T-helper 1 cell treated with Interleukin-12 subunit alpha and Interleukin-12 subunit beta and Interleukin-4 antibody, amounts not matched to agents 30 ng/mL and 1 ng/mL, for 36 hours (primary cell): ENCODE data around the gene MARVELD1. TPM values are rescaled to one million over a fixed set of nuclear protein-coding genes. Genes with fewer than 3 reads are reported as not detected.
"Not testable (repeated sequence)": the region's sequence is repeated elsewhere in the genome, so short reads cannot be mapped to it uniquely, and the experiment has no call there.

ENCODE experiments used
- intact Hi-C: fragments of 100-400 bp; cut with micrococcal nuclease; formaldehyde crosslinking; loops from one replicate; pipeline ENCODE4 v1.15.1; 2024
- total RNA-seq: library from RNA; stranded (reverse); gene quantifications from 2 replicates; pipeline ENCODE4 v1.2.3, GENCODE V29; 2022

Gene MARVELD1
- total RNA-seq, 1 donor from 2014 or later = 2.7 TPM

- intact Hi-C loops = loop anchor here (5.0 kb wide), 2 partner anchors 242 to 857 kb away; partner anchors contain the start of genes EXOSC1, LCOR and ZDHHC16
Measured at GRCh38 chr10:97689559-97690020, 23.9 kb upstream of the MARVELD1 start.

- intact Hi-C loops = no loop called here
Measured at GRCh38 chr10:97690133-97690532, 23.4 kb upstream of the MARVELD1 start.

GRCh38 chr10:97698072-97698655 is 15.4 kb upstream of the MARVELD1 start:
- intact Hi-C loops = not testable (repeated sequence)

- intact Hi-C loops = loop anchor here (1.0 to 5.0 kb wide), 7 partner anchors 14 to 345 kb away; partner anchors contain the start of genes AVPI1 and ZFYVE27
Measured at GRCh38 chr10:97701438-97702069, 12.0 kb upstream of the MARVELD1 start.

DNA sequence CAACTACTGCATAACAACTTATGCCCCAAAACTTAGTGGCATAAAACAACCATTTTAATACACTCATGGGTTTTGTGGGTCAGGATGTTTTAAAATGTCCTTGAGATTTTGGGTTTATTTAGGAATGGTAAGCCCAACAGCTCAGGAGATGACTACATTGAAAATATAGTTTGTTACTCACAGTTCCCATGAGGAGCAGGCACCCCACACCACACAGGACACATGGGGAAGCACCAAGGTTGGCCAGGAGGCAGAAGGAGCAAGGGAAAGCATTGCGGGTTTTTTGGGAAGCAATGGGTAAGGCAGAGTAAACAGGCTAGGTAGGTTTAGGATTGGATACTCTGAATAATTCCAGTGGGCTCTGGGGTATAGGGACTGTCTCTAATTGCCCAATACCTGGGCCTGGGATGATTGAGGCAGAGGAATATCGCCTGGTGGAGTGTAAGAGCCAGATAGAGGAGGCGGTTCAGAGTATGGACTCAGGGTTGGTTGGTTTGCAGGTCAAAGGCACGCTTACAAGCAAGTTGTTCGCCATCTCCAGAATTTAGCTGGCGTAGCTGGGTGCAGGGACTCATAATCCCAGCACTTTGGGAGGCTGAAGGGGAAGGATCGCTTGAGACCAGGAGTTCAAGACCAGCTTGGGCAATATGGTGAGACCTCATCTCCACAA is 10.0 kb upstream of the MARVELD1 start:
- intact Hi-C loops = loop anchor here (5.0 kb wide), 1 partner anchor 324 kb away; no protein-coding TSS in a partner anchor

GRCh38 chr10:97704341-97704740 is 9.2 kb upstream of the MARVELD1 start:
- intact Hi-C loops = loop anchor here (5.0 kb wide), 1 partner anchor 323 kb away; no protein-coding TSS in a partner anchor

- intact Hi-C loops = no loop called here
Measured at GRCh38 chr10:97705006-97705670, 8.4 kb upstream of the MARVELD1 start.

GRCh38 chr10:97707134-97707861 is 6.2 kb upstream of the MARVELD1 start:
- intact Hi-C loops = no loop called here

- intact Hi-C loops = no loop called here
Measured at GRCh38 chr10:97708167-97708566, 5.4 kb upstream of the MARVELD1 start.

DNA sequence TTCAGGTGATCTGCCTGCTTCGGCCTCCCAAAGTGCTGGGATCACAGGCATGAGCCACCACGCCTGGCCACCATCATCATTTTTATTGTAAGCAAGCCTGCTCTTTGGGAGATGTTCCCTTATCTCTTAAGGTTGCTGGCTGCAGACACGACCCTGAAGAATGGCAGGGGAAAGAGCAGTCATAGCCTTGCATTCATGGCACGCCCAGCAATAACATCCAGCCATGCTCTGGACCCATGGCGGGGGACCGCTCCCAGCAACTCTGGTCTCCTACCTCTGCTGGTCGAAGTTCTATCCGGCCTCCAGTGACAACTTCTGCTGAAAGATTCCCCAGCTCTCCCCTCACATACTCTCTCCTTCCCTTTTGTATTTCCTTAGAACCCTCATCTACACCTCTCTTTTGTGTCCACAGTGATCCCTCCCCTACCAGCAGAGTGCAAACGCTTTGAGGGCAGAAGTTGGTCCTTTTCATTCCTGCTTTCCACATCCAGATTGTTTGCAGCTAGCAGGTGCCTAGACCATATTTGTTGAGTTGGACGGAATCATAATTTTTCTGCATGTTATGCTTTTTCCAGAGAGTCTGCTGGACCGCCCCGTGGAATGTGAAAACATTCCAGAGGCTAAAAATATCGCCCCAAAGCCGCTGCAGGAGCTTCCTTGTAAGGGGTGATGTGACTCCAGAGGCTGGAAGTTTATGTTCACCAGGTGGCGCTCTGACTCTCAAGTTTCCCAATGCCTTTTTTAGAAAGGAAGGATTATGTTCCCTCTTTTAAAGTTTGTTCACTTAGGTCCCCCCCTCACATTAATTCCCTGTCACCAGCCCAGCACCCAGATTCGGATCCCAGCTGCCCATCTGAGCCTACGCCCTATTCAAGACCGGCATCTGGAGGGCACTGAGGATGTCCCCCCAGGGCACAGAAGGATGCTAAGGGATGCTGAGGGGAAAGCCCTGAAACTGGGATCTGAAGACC is 4.3 kb upstream of the MARVELD1 start:
- intact Hi-C loops = loop anchor here (1.0 kb wide), 2 partner anchors 22 to 160 kb away; no protein-coding TSS in a partner anchor

DNA sequence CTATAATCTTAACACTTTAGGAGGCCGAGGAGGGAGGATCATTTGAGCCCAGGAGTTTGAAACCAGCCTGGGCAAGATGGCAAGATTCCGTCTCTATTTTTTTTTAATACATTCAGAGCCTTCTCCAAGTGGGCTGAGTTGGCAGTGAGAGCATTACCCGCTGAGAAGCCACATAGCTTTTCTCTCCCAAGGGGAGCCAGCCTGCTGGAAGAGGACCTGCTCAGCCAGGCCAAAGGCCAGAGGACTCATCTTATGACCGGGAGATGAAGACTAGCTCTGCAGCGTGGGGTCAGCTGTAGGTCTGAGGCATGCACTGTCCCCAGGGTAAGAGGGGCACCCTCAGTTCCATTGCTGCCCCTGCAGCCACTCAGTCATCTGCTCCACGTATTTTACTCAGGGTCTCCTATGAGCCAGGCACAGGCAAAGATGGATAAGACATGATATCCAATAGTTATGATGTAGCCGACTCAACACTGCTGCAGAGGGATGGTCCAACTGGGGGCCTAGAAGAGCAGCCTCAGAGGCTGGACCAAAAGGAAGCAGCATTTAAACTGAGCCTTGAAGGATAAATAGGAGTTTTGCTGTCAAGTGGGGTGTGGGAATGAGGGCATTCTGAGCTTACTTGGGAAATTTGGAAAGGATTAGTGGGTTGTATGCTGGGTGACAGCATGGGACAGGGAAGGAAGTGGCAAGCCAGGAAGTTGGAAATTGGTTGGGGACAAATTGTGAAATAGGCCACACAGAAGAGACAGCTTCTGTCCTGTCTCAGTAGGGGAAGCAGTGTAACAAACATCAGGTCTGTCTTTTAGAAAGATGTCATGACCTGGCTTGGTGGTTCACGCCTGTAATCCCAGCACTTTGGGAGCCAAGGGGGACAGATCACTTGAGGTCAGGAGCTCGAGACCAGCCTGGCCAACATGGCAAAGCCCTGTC is 1.6 kb upstream of the MARVELD1 start:
- intact Hi-C loops = no loop called here

DNA sequence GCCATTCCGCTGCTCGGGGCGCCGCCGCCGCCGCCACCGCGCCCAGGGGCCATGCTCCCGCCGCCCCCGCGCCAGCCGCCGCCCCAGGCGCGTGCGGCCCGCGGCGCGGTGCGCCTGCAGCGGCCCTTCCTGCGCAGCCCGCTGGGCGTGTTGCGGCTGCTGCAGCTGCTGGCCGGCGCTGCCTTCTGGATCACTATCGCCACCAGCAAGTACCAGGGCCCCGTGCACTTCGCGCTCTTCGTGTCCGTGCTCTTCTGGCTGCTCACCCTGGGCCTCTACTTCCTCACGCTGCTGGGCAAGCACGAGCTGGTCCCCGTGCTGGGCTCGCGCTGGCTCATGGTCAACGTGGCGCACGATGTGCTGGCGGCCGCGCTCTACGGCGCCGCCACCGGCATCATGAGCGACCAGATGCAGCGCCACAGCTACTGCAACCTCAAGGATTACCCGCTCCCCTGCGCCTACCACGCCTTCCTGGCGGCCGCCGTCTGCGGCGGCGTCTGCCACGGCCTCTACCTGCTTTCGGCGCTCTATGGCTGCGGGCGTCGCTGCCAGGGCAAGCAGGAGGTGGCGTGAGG is 383 bp downstream of the MARVELD1 start:
- intact Hi-C loops = loop anchor here (1.0 kb wide), 2 partner anchors 23 to 27 kb away; partner anchors contain the start of genes AVPI1 and ZFYVE27

DNA sequence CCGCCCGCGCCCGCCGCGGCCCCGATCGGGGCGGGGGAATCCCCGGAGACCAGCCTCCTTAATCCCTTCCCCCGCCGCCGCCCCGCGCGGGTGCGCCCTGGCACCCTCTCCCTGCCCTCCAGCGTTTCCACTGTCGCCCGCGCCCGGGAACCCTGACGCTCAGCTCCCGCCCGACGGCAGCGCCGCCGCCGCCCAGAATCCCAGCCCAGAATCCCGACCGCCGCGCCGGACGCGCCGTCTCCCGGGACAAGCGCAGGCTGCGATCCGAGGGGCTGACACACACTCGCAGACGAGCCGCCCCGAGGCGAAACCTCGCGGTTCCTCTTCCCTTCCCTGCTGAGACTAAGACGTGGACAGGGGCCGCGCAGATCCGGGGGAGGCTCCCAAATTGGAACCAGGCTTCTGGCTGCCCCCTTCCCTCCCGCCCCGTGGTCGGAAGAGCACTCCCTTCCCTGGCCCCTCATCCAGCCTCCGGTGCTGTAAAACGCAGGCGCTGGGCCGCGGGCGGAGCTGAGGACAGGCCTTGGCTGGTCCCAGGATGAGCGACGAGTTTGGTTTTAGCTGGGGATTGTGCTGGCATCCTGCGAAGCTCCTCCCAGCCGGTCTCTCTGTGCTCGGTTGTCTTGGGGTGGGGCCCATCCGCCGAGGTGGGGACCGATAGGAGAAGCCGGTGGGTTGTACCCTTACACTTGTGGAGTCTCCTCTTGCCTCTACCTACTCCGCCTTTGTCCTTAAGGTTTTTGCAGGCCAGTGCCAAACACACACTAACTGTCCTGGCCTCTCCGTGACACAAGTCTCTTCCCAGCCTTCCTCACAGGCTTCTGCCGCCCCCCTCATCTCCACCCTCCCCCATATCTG is 1.1 kb downstream of the MARVELD1 start:
- intact Hi-C loops = loop anchor here (1.0 kb wide), 2 partner anchors 23 to 27 kb away; partner anchors contain the start of genes AVPI1 and ZFYVE27

- intact Hi-C loops = no loop called here
Measured at GRCh38 chr10:97715259-97715874, 1.8 kb downstream of the MARVELD1 start.

- intact Hi-C loops = no loop called here
Measured at GRCh38 chr10:97717627-97718026, 4.1 kb downstream of the MARVELD1 start.

DNA sequence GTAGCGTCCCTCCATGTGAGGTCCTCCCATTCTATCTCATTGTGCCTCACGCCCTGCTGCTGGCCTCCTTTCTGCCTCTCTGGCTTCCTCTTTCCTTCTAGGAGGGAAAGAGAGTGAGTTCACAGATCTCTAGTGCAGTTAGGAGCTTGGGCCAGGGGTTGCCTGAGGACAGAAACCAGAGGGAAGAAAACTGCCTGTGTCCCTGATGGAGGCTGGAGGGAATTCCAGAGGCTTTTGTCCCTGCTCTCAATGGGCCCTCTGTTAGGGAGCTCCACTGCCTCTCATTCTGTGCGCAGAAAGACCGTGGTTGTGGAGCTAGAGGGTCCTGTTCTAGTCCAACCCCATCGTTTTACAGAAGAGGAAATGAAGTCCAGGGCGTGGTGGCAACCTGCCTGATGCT is 4.6 kb downstream of the MARVELD1 start:
- intact Hi-C loops = no loop called here
